GM21717 (cell line): Measurements from ENCODE around the gene SMC1B.
"Not testable (repeated sequence)": the region's sequence is repeated elsewhere in the genome, so short reads cannot be mapped to it uniquely, and the experiment has no call there.

Experiments used
- ATAC-seq: cut with Tn5 transposase; IDR thresholded peaks from one replicate; pipeline ENCODE4 v1.9.1; 2021; ENCODE audit warnings: mild to moderate bottlenecking, moderate library complexity; ENCODE audit not compliant: unreplicated experiment

The SMC1B gene

GRCh38 chr22:45421349-45422055 is 8.1 kb upstream of the SMC1B start:
- no peak for ATAC-seq

DNA sequence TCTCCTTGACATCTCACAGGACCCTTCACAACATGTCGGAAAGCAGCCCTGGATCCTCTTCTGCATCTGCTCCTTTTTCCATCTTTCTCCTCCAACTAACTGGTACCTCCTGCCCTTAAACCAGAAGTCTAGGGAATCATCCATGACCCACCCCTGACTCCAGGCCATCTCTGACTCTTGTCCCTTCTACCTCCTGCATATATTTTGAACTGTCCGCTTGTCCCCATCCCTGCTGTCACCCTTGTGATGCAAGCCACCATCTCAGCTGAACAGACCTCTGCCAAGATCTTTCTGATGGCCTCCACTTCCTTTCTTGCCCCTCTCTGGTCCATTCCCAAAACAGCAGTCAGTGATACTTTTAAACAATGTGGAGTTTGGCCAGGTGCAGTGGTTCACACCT is 7.1 kb upstream of the SMC1B start:
- ATAC-seq: no peak

DNA sequence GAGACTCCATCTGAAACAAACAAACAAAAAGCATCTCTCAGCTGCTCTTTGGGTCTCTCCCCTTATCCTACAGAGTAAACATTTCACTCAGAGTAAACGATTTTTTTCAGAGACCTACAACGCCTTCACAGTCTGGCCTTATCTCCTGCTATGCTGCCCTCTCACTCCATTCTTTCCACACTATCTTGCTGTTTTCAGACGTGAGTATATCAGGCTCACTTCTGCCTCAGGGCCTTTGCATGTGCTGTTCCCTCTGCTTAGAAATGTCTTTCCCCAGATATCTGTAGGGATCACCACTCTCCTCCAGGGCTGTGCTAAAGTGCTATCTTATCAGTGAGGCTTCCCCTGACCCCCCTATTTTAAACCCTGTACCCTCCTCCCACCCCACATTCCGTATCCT is 6.6 kb upstream of the SMC1B start:
- ATAC-seq: no peak

DNA sequence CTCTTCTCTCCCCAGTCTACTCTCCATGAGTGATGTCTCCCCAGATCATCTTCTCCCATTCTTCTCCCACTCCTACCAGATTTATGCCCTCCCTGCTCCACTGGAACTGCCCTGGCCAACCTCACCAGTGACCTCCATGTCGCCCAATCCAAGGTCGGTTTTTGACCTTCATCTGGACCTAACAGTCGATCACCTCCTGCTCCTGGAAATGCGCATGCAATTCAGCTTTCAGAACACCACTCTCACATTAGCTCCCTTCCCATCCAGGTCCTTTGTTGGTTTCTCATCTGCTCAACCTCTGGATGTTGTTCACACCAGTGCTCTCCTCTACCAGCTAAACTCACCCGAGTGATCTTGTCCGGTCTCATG is 5.4 kb upstream of the SMC1B start:
- no peak for ATAC-seq

- ATAC-seq: no peak
Observed at GRCh38 chr22:45418056-45418769, 4.8 kb upstream of the SMC1B start.

DNA sequence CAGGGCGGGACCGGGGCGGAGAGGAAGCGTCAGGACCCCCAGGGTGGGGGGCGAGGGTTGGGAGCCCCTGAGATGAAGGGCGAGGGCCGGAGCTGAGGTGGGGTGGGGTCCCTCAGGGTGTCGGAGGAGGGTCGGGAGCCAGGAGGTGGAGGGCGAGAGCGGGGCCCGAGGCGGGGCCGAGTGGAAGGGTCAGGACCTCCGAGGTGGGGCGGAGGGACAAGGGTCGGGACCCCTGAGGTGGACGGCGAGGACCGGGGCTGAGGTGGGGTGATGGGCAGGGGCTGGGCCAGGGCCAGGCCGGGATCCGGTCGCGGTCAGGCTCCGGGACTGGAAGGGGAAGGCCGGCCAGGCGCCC is 409 bp downstream of the SMC1B start:
- ATAC-seq: no peak

- ATAC-seq: no peak
Observed at GRCh38 chr22:45407793-45408192, 5.6 kb downstream of the SMC1B start.

DNA sequence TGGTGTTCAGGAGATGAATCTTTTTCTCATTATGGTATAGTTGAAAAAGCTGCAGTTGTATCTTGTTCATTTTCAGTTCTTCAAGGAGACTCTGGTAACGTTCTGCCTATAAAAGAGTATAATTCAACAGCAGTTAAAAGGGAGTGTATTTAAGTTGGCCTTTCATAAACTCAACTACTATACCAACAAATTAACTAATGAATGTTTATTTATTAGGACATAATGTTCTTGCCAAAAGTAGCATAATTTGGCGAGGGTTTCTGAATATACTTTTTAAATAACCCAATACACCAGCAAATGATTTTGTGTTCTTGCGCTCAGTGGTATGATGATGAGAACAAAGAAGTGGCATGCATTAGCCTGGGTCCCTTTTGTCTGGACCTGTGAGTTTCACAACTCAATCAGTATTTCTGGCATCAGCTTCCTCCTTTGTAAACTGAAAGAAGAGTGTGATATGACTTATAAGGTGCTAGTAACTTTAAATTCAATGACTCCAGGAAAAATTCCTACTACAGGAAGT is 10.9 kb downstream of the SMC1B start:
- no peak for ATAC-seq

- ATAC-seq: no peak
Observed at GRCh38 chr22:45399712-45400445, 13.5 kb downstream of the SMC1B start.

DNA sequence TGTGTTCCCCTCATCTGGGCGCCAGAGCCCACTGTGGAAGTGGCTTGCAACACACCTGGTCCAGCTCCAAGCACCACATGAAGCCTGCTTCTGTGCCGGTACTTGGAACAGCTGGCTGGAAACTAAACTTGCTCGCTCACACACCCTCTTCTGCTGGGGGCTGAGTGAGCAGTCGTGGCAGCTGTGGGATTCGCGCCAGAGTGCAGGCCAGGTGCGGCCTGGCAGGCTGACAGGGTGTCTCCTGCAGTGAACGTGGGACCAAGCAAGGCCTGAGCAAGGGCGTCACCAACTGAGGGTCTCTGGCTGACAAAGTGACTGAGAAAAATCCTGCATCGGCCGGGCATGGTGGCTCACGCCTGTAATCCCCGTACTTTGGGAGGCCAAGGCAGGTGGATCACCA is 15.2 kb downstream of the SMC1B start:
- ATAC-seq: no peak

DNA sequence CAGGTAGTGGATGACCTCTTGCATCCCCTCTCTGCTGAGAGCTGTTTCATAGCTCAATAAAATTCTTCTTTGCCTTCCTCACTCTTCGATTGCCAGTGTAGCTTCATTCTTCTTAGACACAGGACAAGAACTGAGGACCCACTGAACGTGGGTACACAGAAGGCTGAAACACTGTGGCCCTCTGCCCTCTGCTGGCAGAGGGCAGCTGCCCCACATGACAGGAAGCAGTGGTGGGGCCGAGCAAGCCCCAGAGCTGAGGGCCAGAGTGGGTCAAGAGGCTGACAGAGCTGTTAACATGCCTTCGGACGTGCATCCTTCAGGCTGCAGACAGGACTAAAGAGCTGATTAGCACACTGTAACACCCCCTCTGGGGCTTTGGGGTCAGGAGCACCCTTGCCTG is 15.6 kb downstream of the SMC1B start:
- ATAC-seq: no peak

DNA sequence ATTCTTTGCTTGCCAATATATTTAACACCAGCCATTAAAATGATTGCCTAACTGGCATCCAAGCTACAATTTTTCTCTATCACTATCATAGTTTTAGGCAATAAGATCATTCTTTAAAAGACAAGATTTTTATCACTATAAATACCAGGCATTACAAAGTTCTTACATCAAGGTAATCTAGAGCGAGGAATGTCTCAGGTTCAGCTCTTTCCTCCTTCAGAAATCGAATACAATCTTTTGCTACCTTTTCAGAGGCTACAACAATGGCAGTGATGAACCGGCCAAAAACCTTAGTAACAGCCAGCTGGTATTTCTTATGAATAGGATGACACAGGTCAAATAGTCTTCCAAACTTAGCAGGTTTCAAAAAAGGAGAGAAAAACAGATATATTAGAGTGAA is 23.9 kb downstream of the SMC1B start:
- no peak for ATAC-seq

GRCh38 chr22:45381348-45381747 is 32.1 kb downstream of the SMC1B start:
- ATAC-seq: no peak

DNA sequence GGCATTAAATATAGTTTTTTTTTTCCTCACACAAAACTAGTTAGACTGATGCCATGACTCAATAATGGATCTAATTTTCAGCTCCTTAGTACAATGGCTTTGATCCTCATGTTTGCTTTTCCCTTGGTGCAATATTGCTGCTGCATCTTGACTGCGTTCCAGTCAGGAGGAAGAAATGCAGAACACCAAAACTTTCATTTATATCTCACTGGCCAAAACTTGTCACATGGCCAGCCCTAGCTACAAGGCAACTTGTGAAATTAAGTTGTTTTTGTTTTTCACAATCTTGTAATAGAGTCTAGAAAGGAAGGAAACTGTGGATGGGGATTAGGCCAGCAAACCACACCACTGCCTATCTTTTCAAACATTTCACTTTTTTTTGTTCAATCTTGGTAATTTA is 36.7 kb downstream of the SMC1B start:
- ATAC-seq: no peak

DNA sequence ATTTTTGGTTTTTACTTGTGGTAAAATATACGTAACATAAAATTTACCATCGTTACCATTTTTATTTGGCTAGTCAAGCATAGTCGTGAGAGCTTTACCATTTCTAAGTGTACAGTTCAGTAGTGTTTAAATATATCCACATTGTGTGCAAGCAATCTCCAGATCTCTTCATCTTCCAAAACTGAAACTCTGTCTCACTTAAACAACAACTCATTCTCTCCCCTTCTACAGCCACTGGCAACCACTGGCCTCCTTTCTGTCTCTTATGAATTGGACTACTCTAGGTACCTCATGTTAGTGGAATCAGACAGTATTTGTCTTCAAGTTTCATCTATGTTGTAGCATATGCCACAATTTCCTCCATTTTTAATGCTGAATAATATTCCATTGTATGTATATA is 37.4 kb downstream of the SMC1B start:
- ATAC-seq: peak; percentile 67

GRCh38 chr22:45373592-45373991 is 39.8 kb downstream of the SMC1B start:
- not testable (repeated sequence) for ATAC-seq

DNA sequence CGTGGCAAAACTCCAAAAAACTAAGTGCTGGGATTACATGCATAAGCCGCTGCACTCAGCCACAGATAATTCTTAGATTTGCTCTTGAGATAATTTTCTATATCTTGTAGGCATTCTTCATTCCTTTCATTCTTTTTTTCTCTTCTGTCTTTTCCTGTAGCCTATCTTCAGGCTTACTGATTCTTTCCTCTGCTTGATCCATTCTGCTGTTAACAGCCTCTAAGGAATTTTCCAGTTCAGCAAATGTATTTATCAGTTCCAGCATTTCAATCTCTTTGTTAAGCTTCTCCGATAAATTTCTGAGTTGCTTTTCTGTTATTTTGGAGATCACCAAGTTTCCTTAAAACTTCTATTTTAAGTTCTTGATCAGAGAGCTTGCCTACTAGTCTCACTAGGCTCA is 46.7 kb downstream of the SMC1B start:
- no peak for ATAC-seq

DNA sequence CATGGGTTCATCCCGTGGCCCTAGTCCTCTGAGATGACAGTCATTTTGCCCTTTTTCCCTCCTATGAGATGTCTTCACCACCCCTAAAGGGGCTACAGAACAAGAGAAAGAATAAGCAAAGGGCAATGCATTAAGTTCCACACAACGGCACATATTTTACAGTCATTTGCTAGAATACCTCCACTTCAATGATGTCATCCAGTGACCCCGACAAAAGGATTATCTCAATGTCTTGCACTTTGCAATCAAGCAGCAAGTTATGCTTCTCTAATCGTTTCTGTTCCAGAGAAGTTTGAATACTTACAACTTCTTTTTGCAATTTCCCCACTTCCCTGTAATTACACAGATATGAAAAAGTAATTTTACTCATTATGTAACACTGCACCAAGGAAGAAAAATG is 53.8 kb downstream of the SMC1B start:
- no peak for ATAC-seq

DNA sequence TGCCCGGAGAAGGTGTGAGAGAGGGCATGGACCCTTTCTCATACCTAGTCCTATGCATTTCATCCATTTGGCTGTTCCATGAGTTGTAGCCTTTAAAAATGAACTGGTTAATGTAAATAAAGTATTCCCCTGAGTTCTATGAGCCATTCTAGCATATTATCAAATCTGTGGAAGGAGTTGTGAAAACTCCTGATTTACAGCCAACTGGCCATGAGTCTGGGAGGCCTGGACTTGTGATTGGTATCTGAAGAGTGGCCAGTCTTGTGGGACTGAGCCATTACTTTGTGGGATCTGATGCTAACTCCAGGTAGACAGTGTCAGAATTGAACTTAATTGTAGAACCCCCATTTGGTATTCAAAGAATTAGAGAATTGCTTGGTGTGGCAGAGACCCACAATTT is 55.3 kb downstream of the SMC1B start:
- no peak for ATAC-seq

DNA sequence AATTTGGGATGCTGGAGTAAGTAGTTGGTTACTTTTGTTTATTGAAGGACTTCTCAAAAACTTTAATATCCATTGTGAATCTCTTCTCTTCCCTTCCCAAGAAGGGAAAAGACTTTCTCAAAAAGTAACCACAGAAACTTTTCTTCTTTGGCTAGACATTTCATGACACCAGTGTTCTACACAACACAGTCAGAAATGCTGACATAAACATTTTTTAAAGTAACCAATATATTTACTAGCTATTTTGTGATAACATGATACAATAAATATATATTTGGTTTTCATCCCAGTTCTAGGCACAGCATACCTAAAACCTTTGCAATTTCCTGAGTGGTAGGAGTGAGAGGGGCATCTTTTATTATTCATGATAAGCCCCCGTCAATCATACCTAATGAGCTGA is 55.9 kb downstream of the SMC1B start:
- ATAC-seq: no peak

DNA sequence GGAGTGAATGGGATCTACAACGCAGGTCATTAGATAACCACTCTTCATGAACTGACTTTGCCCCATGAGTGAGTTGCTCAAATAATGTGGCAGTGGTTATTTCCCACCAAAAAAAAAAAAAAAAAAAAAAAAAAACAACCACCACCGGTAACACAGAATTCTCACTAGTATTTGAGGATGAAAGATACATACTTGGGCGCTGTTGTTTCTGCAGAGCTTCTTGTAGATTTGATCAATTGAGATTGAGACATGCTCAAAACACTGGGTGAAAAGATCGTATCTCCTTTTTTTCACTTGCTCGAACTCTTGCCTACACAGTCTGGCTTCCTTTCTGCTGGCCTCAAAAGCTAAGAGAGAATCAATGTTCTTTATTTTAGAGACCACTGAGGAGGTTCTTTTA is 59.6 kb downstream of the SMC1B start:
- ATAC-seq: no peak

DNA sequence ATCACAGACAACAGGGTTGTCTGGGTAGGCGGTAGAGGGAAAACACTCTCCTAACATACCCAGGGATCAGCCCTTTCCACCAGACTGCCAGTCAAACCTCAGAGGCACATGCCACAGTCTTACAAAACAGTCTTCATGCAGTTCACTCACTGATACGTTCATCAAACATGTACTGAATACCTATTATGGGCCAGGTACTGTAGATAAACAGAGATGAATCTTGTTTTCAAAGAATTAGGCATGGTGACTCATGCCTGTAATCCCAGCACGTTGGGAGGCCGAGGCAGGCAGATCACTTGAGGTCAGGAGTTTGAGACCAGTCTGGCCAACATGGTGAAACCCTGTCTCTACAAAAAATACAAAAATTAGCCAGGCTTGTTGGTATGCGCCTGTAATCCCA is 60.6 kb downstream of the SMC1B start:
- not testable (repeated sequence) for ATAC-seq
